ENCODE data around the gene SLC25A39.

The SLC25A39 gene

DNA sequence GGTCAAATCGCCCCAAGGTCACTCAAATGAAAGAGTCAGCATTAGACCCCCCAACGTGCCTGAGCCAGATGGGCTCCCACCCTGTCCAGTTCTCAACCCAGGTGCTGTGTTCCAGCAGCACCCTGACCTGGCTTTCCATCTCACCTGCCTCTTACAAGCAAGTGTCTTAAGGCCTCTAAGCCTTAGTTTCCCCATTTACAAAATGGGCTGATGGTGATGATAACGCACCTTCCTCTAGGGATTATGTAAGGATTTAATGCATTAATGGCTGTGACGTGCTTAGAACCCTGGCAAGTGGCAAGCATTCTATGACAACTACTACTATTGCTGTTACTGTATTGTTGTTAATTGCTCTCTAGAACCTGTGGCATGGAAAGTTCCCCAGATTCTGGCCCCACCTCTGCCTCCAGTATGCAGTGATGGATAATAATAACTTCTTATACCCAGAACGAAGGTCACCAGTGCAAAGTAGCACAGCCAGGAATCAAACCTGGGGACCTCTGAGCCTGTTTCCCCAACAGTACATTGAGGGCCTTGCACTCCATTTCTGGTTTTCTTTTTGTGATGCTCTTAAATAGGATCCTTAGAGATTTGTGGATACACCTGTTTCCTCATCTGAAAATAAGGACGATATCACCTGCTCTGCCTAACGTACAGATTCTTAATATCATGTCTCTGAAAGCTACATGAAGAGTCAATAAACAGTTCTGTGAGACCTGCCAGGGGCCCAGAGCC, 3.3 kb upstream of the SLC25A39 start:
- in situ Hi-C loops (cut with MboI; ENCODE audit: low pct_unique_long_range_greater_than_20kb, low sequenced_read_pairs, unreplicated experiment): loop anchor here (5.0 kb wide), 1 partner anchor 126 kb away; no protein-coding TSS in a partner anchor
- DNase-seq (ENCODE audit: low spot score): no peak
- TF ChIP-seq, protein P1, sequence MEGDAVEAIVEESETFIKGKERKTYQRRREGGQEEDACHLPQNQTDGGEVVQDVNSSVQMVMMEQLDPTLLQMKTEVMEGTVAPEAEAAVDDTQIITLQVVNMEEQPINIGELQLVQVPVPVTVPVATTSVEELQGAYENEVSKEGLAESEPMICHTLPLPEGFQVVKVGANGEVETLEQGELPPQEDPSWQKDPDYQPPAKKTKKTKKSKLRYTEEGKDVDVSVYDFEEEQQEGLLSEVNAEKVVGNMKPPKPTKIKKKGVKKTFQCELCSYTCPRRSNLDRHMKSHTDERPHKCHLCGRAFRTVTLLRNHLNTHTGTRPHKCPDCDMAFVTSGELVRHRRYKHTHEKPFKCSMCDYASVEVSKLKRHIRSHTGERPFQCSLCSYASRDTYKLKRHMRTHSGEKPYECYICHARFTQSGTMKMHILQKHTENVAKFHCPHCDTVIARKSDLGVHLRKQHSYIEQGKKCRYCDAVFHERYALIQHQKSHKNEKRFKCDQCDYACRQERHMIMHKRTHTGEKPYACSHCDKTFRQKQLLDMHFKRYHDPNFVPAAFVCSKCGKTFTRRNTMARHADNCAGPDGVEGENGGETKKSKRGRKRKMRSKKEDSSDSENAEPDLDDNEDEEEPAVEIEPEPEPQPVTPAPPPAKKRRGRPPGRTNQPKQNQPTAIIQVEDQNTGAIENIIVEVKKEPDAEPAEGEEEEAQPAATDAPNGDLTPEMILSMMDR (IDR thresholded peaks at IDR 0.05; ENCODE audit: extremely low read depth, insufficient read depth, missing control alignments): no peak

DNA sequence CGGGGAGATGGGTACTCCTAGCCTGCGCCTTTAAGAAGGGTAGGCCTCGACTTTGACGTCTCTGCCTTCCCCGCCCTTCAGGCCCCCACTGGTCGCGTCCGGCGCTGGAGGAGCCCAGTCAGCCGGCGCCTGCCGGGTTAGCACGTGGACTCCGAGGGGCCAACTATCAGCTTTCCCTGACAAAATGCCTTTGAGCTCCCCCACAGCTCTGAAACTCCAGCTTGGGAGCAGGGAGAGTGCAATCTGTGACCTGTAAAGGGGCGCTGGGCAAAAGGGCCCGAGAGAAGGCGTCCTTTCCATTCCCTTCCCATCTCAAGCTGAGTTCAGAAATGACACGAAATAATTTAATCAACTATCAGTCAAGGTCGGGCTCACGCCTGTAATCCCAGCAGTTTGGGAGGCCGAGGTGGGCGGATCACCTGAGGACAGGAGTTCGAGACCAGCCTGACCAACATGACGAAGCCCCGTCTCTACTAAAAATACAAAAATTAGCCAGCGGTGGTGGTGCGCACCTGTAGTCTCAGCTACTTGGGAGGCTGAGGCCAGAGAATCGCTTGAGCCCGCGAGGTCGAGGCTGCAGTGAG, 2.3 kb upstream of the SLC25A39 start:
- TF ChIP-seq, protein P1 (IDR thresholded peaks at IDR 0.05; ENCODE audit: extremely low read depth, insufficient read depth, missing control alignments): no peak
- DNase-seq (ENCODE audit: low spot score): peak; percentile 94
- in situ Hi-C loops (cut with MboI; ENCODE audit: low pct_unique_long_range_greater_than_20kb, low sequenced_read_pairs, unreplicated experiment): loop anchor here (5.0 kb wide), 1 partner anchor 125 kb away; no protein-coding TSS in a partner anchor

DNA sequence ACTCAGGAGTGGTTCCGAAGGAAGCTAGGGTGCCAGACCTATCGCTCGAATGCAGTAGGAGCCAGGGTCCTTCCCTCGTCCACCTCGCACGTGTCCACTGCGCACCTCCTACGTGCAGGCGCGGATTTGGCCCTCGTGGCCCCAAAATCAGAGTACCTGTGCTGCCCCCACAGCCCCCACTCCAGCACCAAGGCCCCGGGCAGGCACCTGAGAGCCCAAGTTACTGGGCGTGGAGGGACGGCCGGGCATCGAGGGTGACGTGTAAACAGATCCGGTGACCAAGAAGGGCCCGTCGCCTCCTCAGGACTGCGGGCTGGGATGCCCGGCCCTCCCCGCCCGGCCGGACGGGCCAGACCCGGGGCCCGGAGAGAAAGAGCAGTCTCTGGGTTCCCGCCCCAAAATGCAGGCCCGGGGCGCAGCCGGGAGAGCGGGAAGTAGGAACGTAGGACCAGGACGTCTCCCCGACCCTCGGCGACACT, 492 bp downstream of the SLC25A39 start:
- TF ChIP-seq, protein P1 (IDR thresholded peaks at IDR 0.05; ENCODE audit: extremely low read depth, insufficient read depth, missing control alignments): no peak
- in situ Hi-C loops (cut with MboI; ENCODE audit: low pct_unique_long_range_greater_than_20kb, low sequenced_read_pairs, unreplicated experiment): no loop called here
- no peak for DNase-seq (ENCODE audit: low spot score)

DNA sequence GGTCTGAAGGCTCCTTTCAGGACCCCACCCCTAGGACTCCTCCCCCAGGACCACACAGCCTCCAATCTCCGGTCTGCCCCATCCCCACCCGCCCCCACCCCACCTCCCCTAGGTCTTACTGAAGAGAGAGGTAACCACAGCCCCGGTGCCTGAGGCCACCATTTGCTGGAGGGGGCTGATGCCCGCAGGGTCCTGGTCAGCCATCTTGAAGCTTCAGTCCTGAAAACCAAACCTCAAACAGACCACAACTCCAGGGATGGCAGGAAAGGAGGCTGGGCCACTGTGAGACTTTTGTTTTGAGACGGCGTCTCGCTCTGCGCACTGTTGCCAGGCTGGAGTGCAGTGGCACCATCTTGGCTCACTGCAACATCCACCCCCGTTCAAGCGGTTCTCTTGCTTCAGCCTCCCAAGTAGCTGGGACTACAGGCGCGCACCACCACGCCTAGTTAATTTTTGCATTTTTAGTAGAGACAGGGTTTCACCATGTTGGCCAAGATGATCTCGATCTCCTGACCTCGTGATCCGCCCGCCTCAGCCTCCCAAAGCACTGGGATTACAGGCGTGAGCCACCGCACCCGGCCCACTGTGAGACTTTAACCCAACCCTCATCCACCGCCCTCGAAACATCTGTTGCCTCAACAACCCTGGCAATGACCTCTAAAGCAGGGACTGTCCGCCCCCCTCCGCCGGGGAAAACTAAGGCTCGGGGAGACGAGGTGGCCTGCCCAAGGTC, 1.1 kb downstream of the SLC25A39 start:
- in situ Hi-C loops (cut with MboI; ENCODE audit: low pct_unique_long_range_greater_than_20kb, low sequenced_read_pairs, unreplicated experiment): no loop called here
- TF ChIP-seq, protein P1 (IDR thresholded peaks at IDR 0.05; ENCODE audit: extremely low read depth, insufficient read depth, missing control alignments): no peak
- DNase-seq (ENCODE audit: low spot score): no peak

DNA sequence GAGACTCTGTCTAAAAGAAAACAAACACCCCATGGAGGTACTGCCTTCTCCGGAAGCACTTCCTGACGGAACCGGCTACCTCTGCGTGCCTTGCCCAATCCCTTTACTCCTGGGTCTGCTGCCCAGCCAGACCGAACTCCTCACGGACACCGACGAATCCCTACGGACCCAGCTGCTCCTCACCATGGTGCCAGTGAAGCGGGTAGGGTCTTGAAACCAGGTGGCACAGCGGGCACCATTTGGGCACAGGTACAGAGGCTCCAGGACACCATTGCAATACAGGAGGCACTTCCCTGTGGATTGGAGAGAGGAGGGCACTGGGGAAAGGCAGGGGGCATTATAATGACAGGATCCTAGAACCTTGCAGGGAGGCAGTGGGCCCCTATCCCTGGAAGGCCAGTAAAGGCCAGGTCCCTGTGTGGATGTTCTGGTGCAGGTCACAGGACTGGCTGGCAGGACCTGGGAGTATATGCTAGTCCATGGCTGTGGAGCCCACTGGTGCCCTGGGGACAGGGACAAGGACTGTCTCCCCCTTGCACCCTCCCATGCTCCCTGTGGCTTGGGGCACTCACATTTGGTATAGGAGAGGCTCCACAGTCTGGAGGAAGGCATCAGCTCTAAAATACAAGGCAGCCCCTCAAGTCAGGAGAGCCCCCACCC, 2.3 kb downstream of the SLC25A39 start:
- no peak for DNase-seq (ENCODE audit: low spot score)
- in situ Hi-C loops (cut with MboI; ENCODE audit: low pct_unique_long_range_greater_than_20kb, low sequenced_read_pairs, unreplicated experiment): no loop called here
- TF ChIP-seq, protein P1 (IDR thresholded peaks at IDR 0.05; ENCODE audit: extremely low read depth, insufficient read depth, missing control alignments): no peak
